GM23338 (cell line): ENCODE measurements around the gene ZRANB2.

Experiments
- CREB1 ChIP-seq: fragments of 250-450 bp; sonication (Bioruptor Pico); IDR thresholded peaks from 2 replicates; pipeline ENCODE4 v1.5.0; 2020; ENCODE audit warnings: low read depth, mild to moderate bottlenecking, moderate library complexity
- EZH2 ChIP-seq: fragments of 200-600 bp; sonication (generic); IDR thresholded peaks from one replicate; pipeline ENCODE4 v1.8.0; 2017; ENCODE audit warnings: antibody characterized with exemption, mild to moderate bottlenecking, low read depth; ENCODE audit not compliant: unreplicated experiment
- EZH2phosphoT487 ChIP-seq: fragments of 200-600 bp; sonication (generic); IDR thresholded peaks from one replicate; pipeline ENCODE4 v1.8.1; 2018; ENCODE audit warnings: antibody characterized with exemption; ENCODE audit not compliant: unreplicated experiment
- POLR2AphosphoS5 ChIP-seq: IDR thresholded peaks from 2 replicates; pipeline ENCODE4 v1.6.1; 2016; ENCODE audit warnings: antibody characterized with exemption, low read depth
- TF ChIP-seq, protein P1 (sequence below), 2 experiments: fragments of 200-600 bp in 1 of 2; sonication (generic) in 1 of 2; conservative IDR thresholded peaks; 2 replicates each; pipeline versions ENCODE4 v1.5.1 to v1.6.1; 2016 to 2017; ENCODE audit warnings: antibody characterized with exemption in 2 of 2, low read depth in 2 of 2, mild to moderate bottlenecking in 2 of 2, moderate library complexity in 1 of 2
- TF ChIP-seq, protein P2 (sequence below): IDR thresholded peaks from one replicate; pipeline ENCODE4 v1.6.1; 2018; ENCODE audit warnings: antibody characterized with exemption; ENCODE audit not compliant: unreplicated experiment
- TF ChIP-seq, protein P3 (sequence below): IDR thresholded peaks from 2 replicates; pipeline ENCODE4 v1.6.1; 2016; ENCODE audit warnings: antibody characterized with exemption

GRCh38 chr1:71072273-71072672 is 8.6 kb downstream of the ZRANB2 start:
- TF ChIP-seq, protein P1, sequence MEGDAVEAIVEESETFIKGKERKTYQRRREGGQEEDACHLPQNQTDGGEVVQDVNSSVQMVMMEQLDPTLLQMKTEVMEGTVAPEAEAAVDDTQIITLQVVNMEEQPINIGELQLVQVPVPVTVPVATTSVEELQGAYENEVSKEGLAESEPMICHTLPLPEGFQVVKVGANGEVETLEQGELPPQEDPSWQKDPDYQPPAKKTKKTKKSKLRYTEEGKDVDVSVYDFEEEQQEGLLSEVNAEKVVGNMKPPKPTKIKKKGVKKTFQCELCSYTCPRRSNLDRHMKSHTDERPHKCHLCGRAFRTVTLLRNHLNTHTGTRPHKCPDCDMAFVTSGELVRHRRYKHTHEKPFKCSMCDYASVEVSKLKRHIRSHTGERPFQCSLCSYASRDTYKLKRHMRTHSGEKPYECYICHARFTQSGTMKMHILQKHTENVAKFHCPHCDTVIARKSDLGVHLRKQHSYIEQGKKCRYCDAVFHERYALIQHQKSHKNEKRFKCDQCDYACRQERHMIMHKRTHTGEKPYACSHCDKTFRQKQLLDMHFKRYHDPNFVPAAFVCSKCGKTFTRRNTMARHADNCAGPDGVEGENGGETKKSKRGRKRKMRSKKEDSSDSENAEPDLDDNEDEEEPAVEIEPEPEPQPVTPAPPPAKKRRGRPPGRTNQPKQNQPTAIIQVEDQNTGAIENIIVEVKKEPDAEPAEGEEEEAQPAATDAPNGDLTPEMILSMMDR (conservative IDR thresholded peaks at IDR 0.05; ENCODE audit: low read depth in 2 of 2) = no peak
- TF ChIP-seq POLR2AphosphoS5 (no peak), CREB1 (CRISPR knock-in tag) (no peak), EZH2 (no peak), EZH2phosphoT487 (no peak)
- TF ChIP-seq, protein P2, sequence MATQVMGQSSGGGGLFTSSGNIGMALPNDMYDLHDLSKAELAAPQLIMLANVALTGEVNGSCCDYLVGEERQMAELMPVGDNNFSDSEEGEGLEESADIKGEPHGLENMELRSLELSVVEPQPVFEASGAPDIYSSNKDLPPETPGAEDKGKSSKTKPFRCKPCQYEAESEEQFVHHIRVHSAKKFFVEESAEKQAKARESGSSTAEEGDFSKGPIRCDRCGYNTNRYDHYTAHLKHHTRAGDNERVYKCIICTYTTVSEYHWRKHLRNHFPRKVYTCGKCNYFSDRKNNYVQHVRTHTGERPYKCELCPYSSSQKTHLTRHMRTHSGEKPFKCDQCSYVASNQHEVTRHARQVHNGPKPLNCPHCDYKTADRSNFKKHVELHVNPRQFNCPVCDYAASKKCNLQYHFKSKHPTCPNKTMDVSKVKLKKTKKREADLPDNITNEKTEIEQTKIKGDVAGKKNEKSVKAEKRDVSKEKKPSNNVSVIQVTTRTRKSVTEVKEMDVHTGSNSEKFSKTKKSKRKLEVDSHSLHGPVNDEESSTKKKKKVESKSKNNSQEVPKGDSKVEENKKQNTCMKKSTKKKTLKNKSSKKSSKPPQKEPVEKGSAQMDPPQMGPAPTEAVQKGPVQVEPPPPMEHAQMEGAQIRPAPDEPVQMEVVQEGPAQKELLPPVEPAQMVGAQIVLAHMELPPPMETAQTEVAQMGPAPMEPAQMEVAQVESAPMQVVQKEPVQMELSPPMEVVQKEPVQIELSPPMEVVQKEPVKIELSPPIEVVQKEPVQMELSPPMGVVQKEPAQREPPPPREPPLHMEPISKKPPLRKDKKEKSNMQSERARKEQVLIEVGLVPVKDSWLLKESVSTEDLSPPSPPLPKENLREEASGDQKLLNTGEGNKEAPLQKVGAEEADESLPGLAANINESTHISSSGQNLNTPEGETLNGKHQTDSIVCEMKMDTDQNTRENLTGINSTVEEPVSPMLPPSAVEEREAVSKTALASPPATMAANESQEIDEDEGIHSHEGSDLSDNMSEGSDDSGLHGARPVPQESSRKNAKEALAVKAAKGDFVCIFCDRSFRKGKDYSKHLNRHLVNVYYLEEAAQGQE = no peak
- TF ChIP-seq, protein P3, sequence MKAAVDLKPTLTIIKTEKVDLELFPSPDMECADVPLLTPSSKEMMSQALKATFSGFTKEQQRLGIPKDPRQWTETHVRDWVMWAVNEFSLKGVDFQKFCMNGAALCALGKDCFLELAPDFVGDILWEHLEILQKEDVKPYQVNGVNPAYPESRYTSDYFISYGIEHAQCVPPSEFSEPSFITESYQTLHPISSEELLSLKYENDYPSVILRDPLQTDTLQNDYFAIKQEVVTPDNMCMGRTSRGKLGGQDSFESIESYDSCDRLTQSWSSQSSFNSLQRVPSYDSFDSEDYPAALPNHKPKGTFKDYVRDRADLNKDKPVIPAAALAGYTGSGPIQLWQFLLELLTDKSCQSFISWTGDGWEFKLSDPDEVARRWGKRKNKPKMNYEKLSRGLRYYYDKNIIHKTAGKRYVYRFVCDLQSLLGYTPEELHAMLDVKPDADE = no peak
